UCSD-AML1 (cell line): Measurements from ENCODE around the gene PSME4.
"Not testable (repeated sequence)": the region's sequence is repeated elsewhere in the genome, so short reads cannot be mapped to it uniquely, and the experiment has no call there.

Experiments used
- DNase-seq: peaks from one replicate; lab custom pipeline; 2025; ENCODE audit not compliant: unreplicated experiment; lab: John Stamatoyannopoulos, UW

PSME4 gene

GRCh38 chr2:53851052-53851757 is 119.6 kb downstream of the PSME4 start:
- DNase-seq, result not testable (repeated sequence)

GRCh38 chr2:53848062-53848461 is 122.7 kb downstream of the PSME4 start:
- no peak for DNase-seq

- no peak for DNase-seq
These were observed 127.2 kb downstream of the PSME4 start for GRCh38 chr2:53843595-53843994.

DNA sequence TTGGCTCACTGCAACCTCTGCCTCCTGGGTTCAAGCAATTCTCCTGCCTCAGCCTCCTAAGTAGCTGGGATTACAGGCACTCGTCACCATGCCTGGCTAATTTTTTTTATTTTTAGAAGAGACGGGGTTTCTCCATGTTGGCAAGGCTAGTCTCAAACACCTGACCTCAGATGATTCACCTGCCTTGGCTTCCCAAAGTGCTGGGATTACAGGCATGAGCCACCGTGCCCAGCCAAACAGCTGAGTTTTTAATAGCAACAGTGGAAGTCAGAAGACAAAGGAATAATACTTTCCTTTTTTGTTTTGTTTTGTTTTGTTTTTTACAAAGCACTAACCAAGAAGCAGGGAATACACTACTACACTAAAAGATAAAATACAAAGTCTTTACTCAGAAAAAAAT is 127.9 kb downstream of the PSME4 start:
- no peak for DNase-seq

DNA sequence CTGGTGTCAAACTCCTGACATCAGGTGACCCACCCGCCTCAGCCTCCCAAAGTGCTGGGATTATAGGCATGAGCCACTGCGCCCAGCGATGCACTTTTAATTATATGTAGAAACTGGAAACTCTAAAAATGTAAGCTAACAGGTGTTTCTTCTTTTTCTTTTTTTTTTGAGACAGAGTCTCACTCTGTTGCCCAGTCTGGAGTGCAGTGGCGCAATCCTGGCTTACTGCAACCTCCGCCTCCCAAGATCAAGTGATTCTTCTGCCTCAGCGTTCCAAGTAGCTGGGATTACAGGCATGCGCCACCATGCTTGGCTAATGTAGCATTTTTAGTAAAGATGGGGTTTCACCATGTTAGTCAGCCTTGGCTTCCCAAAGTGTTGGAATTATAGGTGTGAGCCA is 129.1 kb downstream of the PSME4 start:
- DNase-seq, result not testable (repeated sequence)

DNA sequence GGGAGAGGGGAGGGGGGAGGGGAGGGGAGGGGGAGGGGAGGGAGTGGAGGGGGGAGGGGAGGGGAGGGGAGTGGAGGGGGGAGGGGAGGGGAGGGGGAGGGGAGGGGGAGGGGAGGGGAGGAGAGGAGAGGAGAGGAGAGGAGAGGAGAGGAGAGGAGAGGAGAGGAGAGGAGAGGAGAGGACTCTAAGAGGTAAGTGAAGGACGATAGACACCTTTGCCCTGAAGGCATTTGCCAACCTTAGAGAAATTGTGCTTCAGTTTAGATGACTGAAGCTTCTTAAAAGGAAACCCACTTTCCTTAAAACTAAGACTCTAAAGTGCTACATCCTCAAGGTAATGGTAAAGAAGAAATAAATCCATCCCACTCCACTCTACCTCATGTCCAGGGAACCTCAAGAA is 130.2 kb downstream of the PSME4 start:
- DNase-seq, result no peak

DNA sequence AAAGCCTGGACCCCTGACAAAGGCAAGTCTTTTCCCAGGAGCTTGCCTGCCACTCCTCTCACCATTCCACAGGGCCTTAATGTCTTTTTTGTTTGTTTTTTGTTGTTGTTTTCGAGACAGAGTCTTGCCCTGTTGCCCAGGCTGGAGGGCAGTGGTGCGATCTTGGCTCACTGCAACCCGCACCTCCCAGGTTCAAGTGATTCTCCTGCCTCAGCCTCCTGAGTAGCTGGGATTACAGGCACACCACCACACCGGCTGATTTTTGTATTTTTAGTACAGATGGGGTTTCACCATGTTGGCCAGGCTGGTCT is 140.9 kb downstream of the PSME4 start:
- DNase-seq, result not testable (repeated sequence)

GRCh38 chr2:53829273-53829979 is 141.4 kb downstream of the PSME4 start:
- DNase-seq, result no peak

GRCh38 chr2:53828331-53828730 is 142.5 kb downstream of the PSME4 start:
- DNase-seq, result no peak

GRCh38 chr2:53827398-53828175 is 143.2 kb downstream of the PSME4 start:
- DNase-seq, result no peak

- DNase-seq, result no peak
These were observed 144.0 kb downstream of the PSME4 start for GRCh38 chr2:53826587-53827397.

- no peak for DNase-seq
These were observed 144.8 kb downstream of the PSME4 start for GRCh38 chr2:53826030-53826410.

GRCh38 chr2:53823639-53824038 is 147.2 kb downstream of the PSME4 start:
- DNase-seq, result peak; percentile 8

- DNase-seq, result no peak
These were observed 149.0 kb downstream of the PSME4 start for GRCh38 chr2:53821810-53822209.

- DNase-seq, result no peak
These were observed 150.1 kb downstream of the PSME4 start for GRCh38 chr2:53820711-53821110.

DNA sequence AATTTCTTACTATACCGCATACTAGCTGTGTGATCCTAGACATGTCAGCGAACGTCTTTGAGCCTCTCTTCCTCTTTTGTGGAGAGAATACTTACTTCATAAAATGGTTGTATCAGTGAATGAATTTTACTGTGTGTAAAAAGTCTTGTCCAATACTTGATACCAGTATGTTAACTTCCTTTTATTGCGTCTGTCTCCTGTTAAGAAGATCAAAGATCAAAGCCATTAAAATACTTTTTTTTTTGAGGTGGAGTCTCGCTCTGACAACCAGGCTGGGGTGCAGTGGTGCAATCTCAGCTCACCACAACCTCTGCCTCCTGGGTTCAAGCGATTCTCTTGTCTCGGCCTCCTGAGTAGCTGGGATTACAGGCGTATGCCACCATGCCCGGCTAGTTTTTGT is 150.7 kb downstream of the PSME4 start:
- DNase-seq, result no peak

- DNase-seq, result no peak
These were observed 151.2 kb downstream of the PSME4 start for GRCh38 chr2:53819634-53820033.

DNA sequence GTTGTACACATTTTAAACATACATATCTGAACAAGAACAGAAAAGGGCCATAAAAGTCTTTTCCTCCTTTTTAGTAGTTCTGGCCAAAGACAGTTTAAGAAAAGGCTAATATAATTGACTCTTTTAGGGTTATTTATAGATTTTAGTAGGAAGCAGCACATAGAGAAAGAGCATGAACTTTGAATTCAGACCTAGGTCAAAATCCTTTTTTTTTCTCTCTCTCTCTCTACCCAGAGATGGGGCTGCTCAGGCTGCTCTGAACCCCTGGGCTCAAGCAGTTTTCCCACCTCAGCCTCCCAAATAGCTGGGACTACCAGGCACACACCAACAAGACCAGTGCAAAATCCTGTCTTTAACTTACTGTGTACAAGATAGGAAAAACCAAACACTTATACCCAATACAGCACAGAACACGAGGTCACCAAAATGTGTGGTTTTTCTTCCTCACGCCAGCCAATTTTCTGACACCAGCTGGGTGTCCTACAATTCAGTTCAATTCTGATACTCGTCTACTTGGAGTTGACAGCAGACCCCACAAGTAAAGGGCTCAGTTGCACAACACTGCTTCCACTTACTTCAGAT is 151.8 kb downstream of the PSME4 start:
- DNase-seq, result no peak
